Glutamatergic neuron (in vitro differentiated cells): Measurements from ENCODE around the gene CRTAP. TPM values are rescaled to one million over a fixed set of nuclear protein-coding genes. Genes with fewer than 3 reads are reported as not detected.
A peak's percentile ranks its signal among the peaks of the same experiment; 100 is the strongest.
"Not testable (repeated sequence)": the region's sequence is repeated elsewhere in the genome, so short reads cannot be mapped to it uniquely, and the experiment has no call there.

Experiments used
- DNase-seq: peaks from one replicate; pipeline ENCODE4 v3.0.0; 2022
- H3K27ac Mint-ChIP-seq: one replicate; pipeline ENCODE4 v1.8.0; 2020; ENCODE audit warnings: mild to moderate bottlenecking, mixed read lengths, inconsistent platforms; ENCODE audit not compliant: unreplicated experiment
- H3K27me3 Mint-ChIP-seq: one replicate; pipeline ENCODE4 v1.8.0; 2020; ENCODE audit warnings: mild to moderate bottlenecking, moderate library complexity, mixed read lengths, inconsistent platforms; ENCODE audit not compliant: unreplicated experiment
- H3K36me3 Mint-ChIP-seq: one replicate; pipeline ENCODE4 v1.8.0; 2020; ENCODE audit warnings: mild to moderate bottlenecking, mixed read lengths, inconsistent platforms; ENCODE audit not compliant: unreplicated experiment
- H3K4me1 Mint-ChIP-seq: one replicate; pipeline ENCODE4 v1.8.0; 2020; ENCODE audit warnings: mild to moderate bottlenecking, low read depth, mixed read lengths, inconsistent platforms; ENCODE audit not compliant: unreplicated experiment
- H3K4me3 Mint-ChIP-seq: one replicate; pipeline ENCODE4 v1.8.0; 2020; ENCODE audit warnings: mild to moderate bottlenecking, mixed read lengths, inconsistent platforms; ENCODE audit not compliant: unreplicated experiment
- H3K9me3 Mint-ChIP-seq: one replicate; pipeline ENCODE4 v1.8.0; 2020; ENCODE audit warnings: mild to moderate bottlenecking, moderate library complexity, mixed read lengths, inconsistent platforms; ENCODE audit not compliant: unreplicated experiment
- CTCF ChIP-seq: fragments of 200-600 bp; sonication (generic); IDR thresholded peaks from one replicate; pipeline ENCODE4 v1.5.0; 2021; ENCODE audit not compliant: partially characterized antibody, unreplicated experiment
- long read RNA-seq: library from polyadenylated mRNA; unstranded; transcript quantifications from one replicate; pipeline ENCODE4 v2.0.0, GENCODE V29; 2020; ENCODE audit not compliant: unreplicated experiment
- total RNA-seq: library from RNA; stranded (reverse); fragmentation: NEBNext Ultra II Directional; extraction: Animal tissue kit (Norgen Biotek cat#: 25700); gene quantifications from one replicate; pipeline ENCODE4 v1.2.1, GENCODE V29; 2021; ENCODE audit not compliant: unreplicated experiment

Gene CRTAP
- 43.2 TPM for total RNA-seq
- long read RNA-seq, full-length matches to known transcripts = 20 of 21 reads
- long read RNA-seq, partial matches to known transcripts = 0 of 21 reads
- long read RNA-seq, other reads (novel, unspliced or antisense) = 1 of 21 reads

GRCh38 chr3:33113772-33114621 lies at the start of gene CRTAP:
Gene CRTAP (plus strand): TSS chr3:33114014. CDS start chr3:33114078, 64 bp downstream.
- Mint-ChIP-seq H3K27me3 (peaks cover 3% of the 10 kb centered on the region), H3K36me3 (no peaks in the 10 kb centered on the region), H3K27ac (peak within 1 kb of the TSS; percentile 75), H3K4me1 (peaks cover 6% of the 10 kb centered on the region), H3K9me3 (no peaks in the 10 kb centered on the region), H3K4me3 (peak within 1 kb of the TSS; percentile 83)
- no peak for TF ChIP-seq CTCF
- DNase-seq = peak; percentile 86

GRCh38 chr3:33064929-33065328 lies 48.9 kb upstream of the CRTAP start:
- H3K9me3 Mint-ChIP-seq = no peaks in the 10 kb centered on the region
- no peak for TF ChIP-seq CTCF
- H3K27me3 Mint-ChIP-seq = peaks cover 1% of the 10 kb centered on the region
- H3K4me1 Mint-ChIP-seq = peaks cover 2% of the 10 kb centered on the region
- H3K36me3 Mint-ChIP-seq = peaks cover 5% of the 10 kb centered on the region
- no peak overlapping the region for H3K27ac Mint-ChIP-seq
- DNase-seq = no peak
- no peak overlapping the region for H3K4me3 Mint-ChIP-seq

GRCh38 chr3:33067484-33067883 lies 46.3 kb upstream of the CRTAP start:
- no peak for DNase-seq
- Mint-ChIP-seq H3K4me1 (peaks cover 4% of the 10 kb centered on the region), H3K27me3 (no peaks in the 10 kb centered on the region), H3K27ac (no peak overlapping the region), H3K4me3 (no peak overlapping the region), H3K36me3 (peaks cover 5% of the 10 kb centered on the region), H3K9me3 (no peaks in the 10 kb centered on the region)
- no peak for TF ChIP-seq CTCF

- H3K9me3 Mint-ChIP-seq, H3K36me3 Mint-ChIP-seq, DNase-seq, H3K27ac Mint-ChIP-seq, H3K27me3 Mint-ChIP-seq, H3K4me3 Mint-ChIP-seq, H3K4me1 Mint-ChIP-seq: not testable (repeated sequence)
These were observed 44.0 kb upstream of the CRTAP start for GRCh38 chr3:33069862-33070261.

GRCh38 chr3:33071181-33071580 lies 42.6 kb upstream of the CRTAP start:
- H3K4me1 Mint-ChIP-seq = peaks cover 6% of the 10 kb centered on the region
- H3K4me3 Mint-ChIP-seq = no peak overlapping the region
- H3K9me3 Mint-ChIP-seq = no peaks in the 10 kb centered on the region
- H3K27me3 Mint-ChIP-seq = no peaks in the 10 kb centered on the region
- H3K36me3 Mint-ChIP-seq = no peaks in the 10 kb centered on the region
- no peak for DNase-seq
- no peak for TF ChIP-seq CTCF
- no peak overlapping the region for H3K27ac Mint-ChIP-seq
